Measurements from ENCODE around the gene GPR52.

GPR52 gene

GRCh38 chr1:174469687-174470086, 21.9 kb downstream of the GPR52 start:
- no peak for DNase-seq

GRCh38 chr1:174479281-174479680, 31.5 kb downstream of the GPR52 start:
- no peak for DNase-seq

- no peak for DNase-seq
Measured at GRCh38 chr1:174480324-174480723, 32.6 kb downstream of the GPR52 start.

GRCh38 chr1:174491606-174492005, 43.8 kb downstream of the GPR52 start:
- no peak for DNase-seq

- DNase-seq: no peak
Measured at GRCh38 chr1:174497478-174497877, 49.7 kb downstream of the GPR52 start.
